NCI-H2171 treated with DMSO at 0.1 percent for 48 hours (cell line): ENCODE measurements around the gene DGKB.

Source experiments
- DNase-seq: peaks from one replicate; lab custom pipeline; 2025; lab: John Stamatoyannopoulos, UW

Gene DGKB

DNA sequence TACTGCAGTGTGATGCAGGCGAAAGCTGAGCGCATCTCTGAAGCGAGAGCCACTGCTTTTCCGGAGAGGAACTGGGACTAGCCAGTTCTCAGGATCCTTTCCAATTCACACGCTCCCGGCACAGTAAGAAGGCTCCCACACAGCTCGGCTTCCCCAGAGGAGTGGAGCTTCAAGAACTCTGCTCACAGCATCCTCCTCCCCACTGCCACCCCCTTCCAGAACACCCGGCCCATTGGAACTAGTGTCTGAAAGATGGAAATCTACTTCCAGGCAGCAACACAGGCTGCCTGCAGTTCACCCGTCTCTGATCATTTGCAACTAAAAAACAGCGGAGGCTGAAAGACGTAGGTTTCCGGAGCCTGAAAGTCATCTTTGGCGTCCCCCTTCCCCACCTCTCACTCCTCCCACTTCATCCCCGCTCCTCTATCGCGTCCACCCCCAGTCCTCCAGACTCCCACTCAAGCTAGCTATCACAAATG is at the start of gene DGKB:
TSS of gene DGKB (minus strand) at position 163 of the 479 bp plus-strand sequence.
- peak; percentile 79 for DNase-seq

- no peak for DNase-seq
These were observed 47.5 kb upstream of the DGKB start for GRCh38 chr7:14950013-14950412.

- DNase-seq, result no peak
These were observed 35.6 kb upstream of the DGKB start for GRCh38 chr7:14938181-14938580.

DNA sequence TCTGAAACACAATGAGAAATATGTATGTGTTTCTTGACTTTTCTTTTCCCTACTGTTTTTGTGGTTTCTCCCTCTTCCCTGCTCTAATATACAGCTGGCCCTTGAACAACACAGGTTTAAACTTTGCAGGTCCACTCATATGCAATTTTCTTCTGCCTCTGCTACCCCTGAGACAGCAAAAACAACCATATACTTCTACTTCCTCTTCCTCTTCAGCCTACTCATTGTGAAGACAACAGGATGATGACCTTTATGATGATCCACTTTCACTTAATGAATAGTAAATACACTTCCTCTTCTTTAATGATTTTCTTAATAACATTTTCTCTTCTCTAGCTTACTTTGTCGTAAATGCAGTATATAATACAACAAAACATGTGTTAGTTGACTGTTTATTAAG is 35.0 kb upstream of the DGKB start:
- DNase-seq, result no peak

DNA sequence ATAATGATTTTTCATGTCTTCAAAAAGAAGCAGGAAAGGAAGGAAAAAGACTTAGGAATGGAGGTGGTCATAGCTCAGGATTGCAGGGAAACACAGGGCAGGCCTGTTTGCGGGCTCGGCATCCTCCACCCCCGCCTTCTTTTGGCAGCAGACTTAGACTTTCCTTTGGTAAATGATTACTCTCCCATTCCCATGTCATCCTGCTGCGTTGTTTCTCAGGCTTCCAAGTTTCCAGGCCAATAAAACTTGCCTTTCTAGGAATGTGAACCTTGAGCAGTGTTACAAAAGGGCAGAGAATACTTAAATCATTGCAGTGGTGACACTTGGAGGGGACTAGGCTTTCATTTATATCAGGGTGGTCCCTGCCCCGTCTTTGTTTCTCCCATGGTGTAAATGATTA is 34.0 kb upstream of the DGKB start:
- no peak for DNase-seq

DNA sequence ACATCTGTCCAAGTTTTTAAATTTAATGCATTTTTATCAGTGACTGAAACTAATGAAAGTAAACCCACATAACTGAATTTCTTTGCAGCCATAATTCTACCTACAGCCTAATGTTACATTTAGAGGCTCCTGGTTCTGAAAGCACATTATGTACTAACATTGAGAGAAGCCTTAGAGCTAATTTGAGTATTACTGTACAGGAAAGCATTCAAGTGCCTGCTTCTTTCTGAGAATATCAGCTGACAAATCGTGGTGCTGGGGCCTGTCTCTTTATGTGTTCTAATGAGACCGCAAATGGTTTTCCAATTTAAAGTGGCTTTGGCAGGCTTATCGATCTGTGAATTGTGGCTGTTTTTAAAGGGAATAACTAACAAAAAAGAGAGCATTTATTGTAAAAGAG is 32.3 kb upstream of the DGKB start:
- no peak for DNase-seq

DNA sequence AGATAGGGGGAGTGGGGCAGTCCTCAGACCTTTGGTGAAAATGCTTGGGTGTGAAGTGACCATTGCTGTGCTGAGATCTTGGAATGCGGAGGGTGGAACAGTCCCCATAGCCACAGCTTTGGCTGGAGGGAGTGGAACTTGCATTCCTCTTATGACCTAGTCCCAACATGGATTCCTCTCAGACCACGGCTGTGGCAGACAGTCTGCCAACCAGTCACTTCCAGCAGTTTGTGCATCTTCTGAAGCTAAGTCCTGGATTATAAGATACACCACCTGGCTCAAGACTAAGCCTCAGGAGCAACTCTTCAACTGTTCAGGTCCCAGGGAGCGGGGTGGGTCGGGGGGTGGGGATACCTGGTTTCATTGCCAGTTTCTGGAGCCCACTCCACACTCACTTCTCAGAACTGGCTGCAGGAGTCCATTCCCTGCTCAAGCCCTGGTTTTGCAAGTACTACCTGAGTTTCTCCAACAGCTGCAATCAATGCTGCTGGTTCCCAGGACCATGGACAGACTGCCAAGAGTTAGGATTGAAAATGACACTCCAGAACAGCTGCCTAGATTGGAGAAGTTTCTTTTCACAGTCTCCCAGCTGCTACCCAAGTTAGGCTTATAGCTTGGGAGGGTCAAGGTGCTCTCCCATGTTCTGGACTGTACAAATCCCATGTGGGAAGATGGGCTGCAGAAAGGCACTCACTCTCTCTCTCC is 29.1 kb upstream of the DGKB start:
- no peak for DNase-seq

- DNase-seq, result peak; percentile 5
These were observed 21.8 kb upstream of the DGKB start for GRCh38 chr7:14924398-14924797.

DNA sequence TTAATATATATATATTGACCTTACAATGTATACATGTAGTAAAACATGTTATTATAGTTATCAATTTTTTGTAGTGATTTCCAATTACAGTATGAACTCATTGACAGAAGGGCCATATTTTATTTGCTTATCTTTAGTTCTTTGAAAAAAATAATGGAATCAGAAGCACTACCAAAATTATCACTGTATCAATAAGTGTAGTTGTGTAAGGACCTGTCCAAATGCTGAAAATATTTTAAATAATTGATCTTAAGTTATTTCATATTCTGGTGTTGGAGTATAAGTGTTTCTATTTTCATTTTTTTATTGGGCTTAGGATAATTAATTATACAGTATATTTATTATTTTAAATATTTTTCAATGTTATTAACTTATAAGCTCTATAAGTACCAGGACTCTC is 8.5 kb upstream of the DGKB start:
- DNase-seq, result no peak

GRCh38 chr7:14908697-14909096 is 6.1 kb upstream of the DGKB start:
- DNase-seq, result no peak

DNA sequence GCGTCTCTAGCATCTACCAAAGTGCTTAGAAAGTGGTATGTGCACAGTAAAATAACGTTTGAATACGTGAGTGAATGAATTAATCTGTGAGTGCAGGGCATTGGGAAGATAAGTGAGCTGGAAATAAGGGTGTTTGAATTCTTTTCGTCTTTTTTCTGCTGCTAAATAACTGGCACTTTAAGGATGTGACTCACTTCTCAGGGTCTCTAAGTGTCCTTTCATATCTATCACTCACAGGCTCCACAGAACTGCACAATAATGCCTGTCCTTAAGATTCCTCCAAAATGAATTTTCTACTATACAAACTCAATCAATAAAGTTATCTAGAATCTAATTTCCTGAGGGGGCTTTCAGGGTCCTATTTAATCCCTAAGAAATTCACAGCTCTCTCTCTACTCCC is 3.2 kb upstream of the DGKB start:
- no peak for DNase-seq

DNA sequence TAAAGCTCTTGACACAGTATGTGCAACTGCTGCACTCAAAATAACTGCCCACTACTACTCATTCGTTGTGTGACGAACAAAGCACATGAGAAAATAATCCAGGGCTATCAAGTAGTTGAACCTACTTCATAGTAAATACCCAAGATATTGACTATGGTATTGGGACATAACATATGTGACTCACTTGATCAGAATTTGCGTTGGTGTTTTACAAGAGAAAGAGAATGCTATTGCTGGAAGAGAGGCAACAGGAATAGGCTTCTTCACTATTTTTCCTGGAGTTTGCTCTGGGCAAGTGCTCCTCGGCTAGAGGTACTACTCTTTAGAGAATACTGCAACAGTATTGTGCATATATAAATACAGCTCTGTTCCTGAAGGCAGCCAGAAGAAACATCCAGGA is 2.5 kb downstream of the DGKB start:
- DNase-seq, result no peak

DNA sequence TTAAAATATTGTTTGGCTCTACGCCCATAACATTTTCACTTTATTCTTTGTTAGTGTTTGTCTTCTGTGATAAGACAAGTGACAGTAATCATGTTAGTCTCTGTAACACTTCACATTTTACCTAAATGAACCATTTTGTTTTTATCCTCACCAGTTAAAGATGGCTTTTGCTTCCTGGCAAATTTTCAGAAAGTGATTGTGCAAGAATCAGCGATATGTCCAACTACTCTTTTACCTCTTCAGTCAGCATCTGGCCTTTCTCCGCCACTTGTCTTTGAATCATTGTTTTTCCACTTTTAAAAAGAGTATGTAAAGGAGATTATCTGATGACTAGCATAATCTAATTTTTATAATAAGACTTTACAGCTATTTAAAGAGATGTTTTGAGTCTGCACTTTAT is 3.5 kb downstream of the DGKB start:
- peak; percentile 47 for DNase-seq

DNA sequence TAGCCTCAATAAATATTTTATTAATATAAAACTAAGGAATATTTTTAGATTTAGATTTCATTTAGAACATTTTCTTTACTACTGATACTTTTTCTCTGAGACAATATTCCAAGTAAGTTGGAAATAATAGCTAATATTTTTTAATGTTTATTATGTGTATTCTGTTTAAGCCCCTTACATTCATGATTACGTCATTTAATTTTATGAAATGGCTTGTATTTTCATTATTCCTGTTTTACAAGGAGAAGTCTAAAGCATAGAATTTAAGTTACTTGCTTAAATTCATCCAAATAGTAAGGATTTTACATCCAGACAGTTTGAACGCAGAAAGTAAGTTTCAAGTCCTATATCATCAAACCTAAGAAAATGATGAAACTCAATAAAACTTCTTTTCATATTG is 6.1 kb downstream of the DGKB start:
- DNase-seq, result no peak

- DNase-seq, result no peak
These were observed 7.7 kb downstream of the DGKB start for GRCh38 chr7:14894826-14895225.

DNA sequence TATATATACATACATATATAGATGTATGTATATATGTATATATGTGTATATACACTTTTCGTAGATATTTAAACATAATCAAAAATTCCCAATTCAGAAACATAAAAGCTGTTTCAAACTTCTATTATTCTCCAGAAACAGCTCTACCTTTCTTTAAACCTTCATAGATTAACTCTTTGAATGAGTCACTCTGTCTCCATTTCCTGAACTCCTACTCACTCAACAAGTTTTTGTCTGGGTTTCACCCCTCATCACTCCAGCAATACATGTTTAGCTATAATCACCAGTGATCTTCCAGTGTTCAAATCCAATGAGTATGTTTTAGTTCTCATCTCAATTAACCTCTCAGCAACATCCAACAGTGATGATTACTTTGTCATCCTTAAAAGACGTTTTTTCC is 9.6 kb downstream of the DGKB start:
- DNase-seq, result no peak

DNA sequence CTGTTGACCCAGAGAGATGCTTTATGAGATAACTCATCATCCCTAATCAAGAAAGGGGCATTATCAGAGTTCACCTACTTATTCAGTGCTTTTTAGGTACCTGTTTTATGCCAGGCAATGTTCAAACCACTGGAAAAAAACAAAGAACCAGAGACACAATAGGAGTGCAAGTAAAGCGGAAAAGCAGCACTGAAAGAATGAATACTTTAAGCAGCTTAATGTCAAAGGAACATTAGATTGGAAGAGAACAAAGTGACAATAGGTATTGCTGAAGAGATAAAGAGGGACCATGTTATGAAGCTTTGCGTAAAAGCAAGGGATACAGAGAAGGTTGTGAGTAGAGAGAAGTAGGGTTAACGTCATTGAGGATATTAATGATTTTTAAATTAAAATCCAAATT is 11.3 kb downstream of the DGKB start:
- no peak for DNase-seq

DNA sequence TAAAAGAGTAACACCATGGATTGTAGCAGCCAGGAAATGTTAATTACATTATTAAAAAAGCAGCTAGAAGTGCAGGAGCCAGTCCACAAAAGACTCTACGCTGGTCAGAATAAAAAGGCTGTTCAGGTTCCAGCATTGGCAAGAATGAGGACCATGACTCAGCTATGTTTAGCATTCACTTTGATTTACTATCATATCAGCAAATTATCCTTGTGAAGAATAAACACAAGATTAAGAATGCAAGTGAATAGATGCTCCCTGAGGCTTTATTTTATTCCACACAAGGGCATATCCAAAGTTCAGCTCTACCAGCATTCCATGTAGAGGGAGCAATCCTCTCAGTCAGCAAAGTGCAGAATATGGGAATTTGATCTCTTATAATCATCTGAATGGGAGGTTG is 13.6 kb downstream of the DGKB start:
- no peak for DNase-seq

- DNase-seq, result no peak
These were observed 16.0 kb downstream of the DGKB start for GRCh38 chr7:14886533-14886932.

- DNase-seq, result no peak
These were observed 26.5 kb downstream of the DGKB start for GRCh38 chr7:14875941-14876587.

DNA sequence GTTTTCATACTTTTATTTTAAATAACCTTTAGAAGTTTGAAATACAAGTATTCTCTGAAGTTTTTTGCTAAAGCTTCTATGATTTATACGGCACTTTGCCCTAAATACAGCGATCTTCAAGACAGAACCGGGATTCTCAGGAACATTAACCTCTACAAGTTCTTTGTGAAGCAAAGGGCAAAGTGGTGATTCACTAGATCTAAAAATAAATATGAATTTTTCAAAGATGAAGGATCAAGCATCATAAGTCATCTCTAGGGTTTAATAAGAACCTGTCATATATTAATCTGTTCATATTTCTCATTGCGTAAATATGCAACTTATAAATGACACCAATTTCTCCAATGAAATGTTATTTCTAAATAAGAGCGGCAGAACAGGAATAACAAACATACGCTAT is 30.7 kb downstream of the DGKB start:
- no peak for DNase-seq

DNA sequence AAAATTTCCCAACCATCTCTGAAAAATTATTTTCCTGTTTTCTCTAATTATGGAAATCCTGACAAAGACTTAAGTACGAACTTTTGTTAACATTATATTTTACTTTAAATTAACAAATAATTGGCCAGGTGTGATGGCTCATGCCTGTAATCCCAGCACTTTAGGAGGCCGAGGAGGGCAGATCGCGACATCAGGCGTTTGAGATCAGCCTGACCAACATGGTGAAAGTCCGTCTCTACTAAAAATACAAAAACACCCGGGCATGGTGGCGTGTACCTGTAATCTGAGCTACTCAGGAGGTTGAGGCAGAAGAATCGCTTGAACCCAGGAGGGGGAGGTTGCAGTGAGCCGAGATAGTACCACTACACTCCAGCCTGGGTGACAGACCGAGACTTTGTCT is 32.2 kb downstream of the DGKB start:
- no peak for DNase-seq

DNA sequence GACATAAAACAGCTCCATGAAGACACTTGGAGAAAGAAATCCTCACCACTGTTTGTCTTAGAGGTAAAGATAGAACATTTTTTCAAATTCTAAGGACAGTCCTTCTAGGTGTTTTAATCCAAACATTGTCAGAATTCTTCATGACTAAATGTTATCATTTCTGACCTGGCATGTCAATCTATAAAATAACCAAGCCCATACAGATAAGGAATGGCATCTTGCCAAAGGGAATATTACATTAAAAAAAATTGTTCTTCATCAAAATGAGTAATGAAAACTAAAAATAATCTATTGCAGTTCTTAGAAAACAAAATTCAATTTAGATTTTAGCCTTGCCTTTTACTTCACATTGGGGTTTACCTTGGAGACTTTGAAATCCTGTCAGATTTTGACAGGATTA is 33.6 kb downstream of the DGKB start:
- no peak for DNase-seq

DNA sequence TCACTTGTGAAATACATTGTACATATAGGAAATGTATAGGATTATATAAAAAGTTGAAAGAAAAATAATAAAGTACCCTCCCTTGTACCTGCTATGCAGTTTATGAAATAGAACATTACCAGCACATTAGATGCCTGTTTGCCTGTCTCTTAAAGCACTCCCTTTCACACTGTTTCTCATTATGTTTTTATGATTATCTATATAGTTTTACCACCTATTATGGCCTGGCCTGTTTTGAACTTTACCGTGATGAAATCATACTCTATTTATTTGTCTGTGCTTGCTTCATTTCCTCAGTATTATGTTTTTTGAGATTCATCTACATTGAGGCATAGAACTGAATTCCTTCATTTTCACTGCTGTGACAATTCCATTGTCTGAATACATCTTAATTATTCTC is 41.1 kb downstream of the DGKB start:
- no peak for DNase-seq
